Kidney epithelial cell (primary cell): ENCODE data around the gene SPEF1. TPM values are rescaled to one million over a fixed set of nuclear protein-coding genes. Genes with fewer than 3 reads are reported as not detected.
A peak's percentile ranks its signal among the peaks of the same experiment; 100 is the strongest.
"Not testable (repeated sequence)": the region's sequence is repeated elsewhere in the genome, so short reads cannot be mapped to it uniquely, and the experiment has no call there.

ENCODE experiments used
- DNase-seq: peaks from one replicate; pipeline ENCODE4 v3.0.0-alpha.2; 2010; ENCODE audit warnings: low read depth
- H3K27me3 ChIP-seq: 2 replicates; pipeline ENCODE4 v1.6.0; 2011; ENCODE audit warnings: low read length; ENCODE audit not compliant: control insufficient read depth, insufficient read depth
- H3K36me3 ChIP-seq: 2 replicates; pipeline ENCODE4 v1.5.1; 2011; ENCODE audit warnings: low read length; ENCODE audit not compliant: control insufficient read depth, insufficient read depth
- H3K4me3 ChIP-seq: 2 replicates; pipeline ENCODE4 v1.5.1; 2011; ENCODE audit warnings: low read depth, mild to moderate bottlenecking, control low read depth, low read length
- total RNA-seq: library from RNA; depleted of rRNA; stranded (reverse); fragments of >200 nt; gene quantifications from 2 replicates; pipeline ENCODE4 v1.2.3, GENCODE V29; 2015
- TF ChIP-seq, protein P1 (sequence below): IDR thresholded peaks from 2 replicates; pipeline ENCODE4 v1.5.1; 2011; ENCODE audit warnings: mild to moderate bottlenecking, moderate library complexity, low read length, control low read depth, inconsistent platforms; ENCODE audit not compliant: insufficient read depth, poor library complexity, severe bottlenecking

The SPEF1 gene, protein sequence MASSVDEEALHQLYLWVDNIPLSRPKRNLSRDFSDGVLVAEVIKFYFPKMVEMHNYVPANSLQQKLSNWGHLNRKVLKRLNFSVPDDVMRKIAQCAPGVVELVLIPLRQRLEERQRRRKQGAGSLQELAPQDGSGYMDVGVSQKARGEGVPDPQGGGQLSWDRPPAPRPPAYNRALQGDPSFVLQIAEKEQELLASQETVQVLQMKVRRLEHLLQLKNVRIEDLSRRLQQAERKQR
- total RNA-seq = 0.07 TPM in 1 of 2 replicates, not detected in the other

DNA sequence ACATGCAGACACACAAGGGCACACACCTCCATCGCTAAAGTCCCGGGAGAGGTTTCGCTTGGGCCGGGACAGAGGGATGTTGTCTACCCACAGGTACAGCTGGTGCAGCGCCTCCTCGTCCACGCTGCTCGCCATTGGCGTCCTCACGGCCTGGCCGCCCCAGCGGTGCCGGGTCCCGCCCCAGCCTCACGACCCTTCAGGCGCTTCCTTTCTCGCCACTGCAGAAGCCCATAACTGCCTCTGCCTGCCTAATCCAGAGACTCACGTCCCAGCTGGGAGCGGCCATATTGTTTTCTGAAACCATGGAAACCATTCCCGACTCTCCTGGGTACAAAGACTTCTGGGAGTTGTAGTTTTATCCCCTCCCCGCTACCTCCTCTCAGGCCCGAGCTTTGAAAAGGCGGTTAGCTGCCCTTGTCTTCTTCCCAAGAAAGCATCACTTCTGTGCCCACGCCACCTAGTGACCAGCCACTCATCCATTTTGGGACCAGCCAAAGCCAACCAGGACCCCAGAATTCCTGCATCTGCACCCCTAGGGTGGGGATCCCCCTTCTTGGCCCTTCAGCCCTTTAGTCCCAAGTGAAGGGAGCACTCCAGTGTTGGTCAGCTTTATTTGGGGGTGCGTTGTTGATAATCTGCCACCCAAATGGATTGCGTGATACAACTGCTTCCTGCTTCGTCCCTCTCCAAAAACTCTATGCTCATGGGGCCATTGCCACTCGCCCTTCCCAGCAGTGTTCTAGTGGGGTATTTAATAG, at the start of gene SPEF1:
Gene SPEF1 (minus strand): TSS at position 296 of the 758 bp plus-strand sequence. CDS start 161 bp downstream, at position 135.
- TF ChIP-seq, protein P1, sequence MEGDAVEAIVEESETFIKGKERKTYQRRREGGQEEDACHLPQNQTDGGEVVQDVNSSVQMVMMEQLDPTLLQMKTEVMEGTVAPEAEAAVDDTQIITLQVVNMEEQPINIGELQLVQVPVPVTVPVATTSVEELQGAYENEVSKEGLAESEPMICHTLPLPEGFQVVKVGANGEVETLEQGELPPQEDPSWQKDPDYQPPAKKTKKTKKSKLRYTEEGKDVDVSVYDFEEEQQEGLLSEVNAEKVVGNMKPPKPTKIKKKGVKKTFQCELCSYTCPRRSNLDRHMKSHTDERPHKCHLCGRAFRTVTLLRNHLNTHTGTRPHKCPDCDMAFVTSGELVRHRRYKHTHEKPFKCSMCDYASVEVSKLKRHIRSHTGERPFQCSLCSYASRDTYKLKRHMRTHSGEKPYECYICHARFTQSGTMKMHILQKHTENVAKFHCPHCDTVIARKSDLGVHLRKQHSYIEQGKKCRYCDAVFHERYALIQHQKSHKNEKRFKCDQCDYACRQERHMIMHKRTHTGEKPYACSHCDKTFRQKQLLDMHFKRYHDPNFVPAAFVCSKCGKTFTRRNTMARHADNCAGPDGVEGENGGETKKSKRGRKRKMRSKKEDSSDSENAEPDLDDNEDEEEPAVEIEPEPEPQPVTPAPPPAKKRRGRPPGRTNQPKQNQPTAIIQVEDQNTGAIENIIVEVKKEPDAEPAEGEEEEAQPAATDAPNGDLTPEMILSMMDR = peak; percentile 51
- Histone ChIP-seq H3K4me3 (peak within 1 kb of the TSS; percentile 48), H3K27me3 (peaks cover 20% of the 10 kb centered on the region), H3K36me3 (no peaks in the 10 kb centered on the region)
- peak; percentile 84 for DNase-seq

DNA sequence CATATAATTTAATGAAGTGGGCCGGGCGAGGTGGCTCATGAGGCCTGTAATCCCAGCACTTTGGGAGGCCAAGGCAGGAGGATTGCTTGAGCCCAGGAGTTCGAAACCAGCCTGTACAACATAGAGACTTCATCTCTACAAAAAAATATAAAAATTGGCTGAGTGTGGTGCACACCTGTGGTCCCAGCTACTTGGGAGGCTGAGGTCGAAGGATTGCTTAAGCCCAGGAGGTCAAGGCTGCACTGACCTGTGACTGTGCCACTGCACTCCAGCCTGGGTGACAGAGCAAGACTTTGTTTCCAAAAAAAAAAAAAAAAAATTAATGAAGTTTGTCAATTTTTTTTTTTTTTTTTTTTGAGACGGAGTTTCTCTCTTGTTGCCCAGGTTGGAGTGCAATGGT, 48.6 kb upstream of the SPEF1 start:
- H3K4me3 ChIP-seq, H3K36me3 ChIP-seq, DNase-seq, H3K27me3 ChIP-seq: not testable (repeated sequence)

DNA sequence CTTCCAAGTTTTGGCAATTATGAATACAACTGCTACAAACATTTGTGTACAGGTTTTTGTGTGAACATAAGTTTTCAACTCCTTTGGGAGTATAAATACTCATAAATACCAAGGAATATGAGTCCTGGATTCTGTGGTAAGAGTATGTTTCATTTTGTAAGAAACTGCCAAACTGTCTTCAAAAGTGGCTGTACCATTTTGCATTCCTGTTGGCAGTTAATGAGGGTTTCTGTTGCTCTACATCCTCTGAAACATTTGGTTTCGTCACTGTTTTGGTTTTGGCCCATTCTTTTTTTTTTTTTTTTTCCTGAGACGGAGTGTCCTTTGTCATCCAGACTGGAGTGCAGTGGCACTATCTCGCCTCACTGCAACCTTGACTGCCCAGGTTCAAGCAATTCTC, 47.5 kb upstream of the SPEF1 start:
- TF ChIP-seq, protein P1 = no peak

DNA sequence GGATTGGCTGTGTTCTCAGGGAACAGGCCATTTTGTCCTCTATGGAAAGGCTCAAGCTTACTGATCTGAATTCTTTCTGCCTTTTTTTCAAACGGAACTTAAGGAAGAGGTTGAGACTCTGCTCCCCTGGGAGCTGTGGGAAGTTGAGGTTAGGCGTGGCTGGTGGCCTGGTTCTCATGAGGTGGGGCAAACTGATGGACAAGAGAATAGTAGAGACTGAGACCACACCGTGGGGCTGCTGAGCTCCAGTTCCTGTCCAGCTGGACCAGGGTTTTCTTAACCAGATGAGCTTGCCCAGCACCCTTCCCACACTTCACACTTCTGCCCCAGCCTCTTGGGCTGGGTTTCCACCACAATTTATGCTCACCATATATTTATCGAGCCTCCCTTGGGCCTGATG, 45.2 kb upstream of the SPEF1 start:
- DNase-seq = no peak
- Histone ChIP-seq H3K36me3 (peaks cover 1% of the 10 kb centered on the region), H3K27me3 (no peaks in the 10 kb centered on the region), H3K4me3 (no peak overlapping the region)
- TF ChIP-seq, protein P1 = no peak

More for the DNA sequence above, 47.5 kb upstream of the SPEF1 start:
- no peak for DNase-seq
- peaks cover 1% of the 10 kb centered on the region for H3K36me3 ChIP-seq
- H3K27me3 ChIP-seq = no peaks in the 10 kb centered on the region
- no peak overlapping the region for H3K4me3 ChIP-seq

DNA sequence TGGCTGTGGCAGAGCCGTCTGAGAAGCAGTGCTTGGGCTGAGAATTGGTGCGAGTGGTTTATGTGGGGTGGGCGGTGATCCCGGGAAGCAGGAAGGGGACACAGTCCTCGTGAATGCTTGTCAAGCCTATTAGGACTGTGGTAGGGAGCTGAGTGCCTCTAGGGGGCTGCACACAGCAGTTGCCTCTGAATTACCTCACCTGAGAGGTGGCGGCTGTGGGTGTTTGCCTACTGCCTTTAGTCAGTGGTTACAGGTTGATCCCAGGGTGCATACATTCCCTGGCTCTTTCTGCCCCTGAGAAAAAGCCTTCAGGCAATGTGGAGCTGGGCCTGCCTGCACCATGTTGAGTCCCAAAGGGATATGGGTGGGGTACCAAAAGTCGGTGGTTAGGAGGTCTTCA, 44.3 kb upstream of the SPEF1 start:
- no peak for DNase-seq
- Histone ChIP-seq H3K27me3 (no peaks in the 10 kb centered on the region), H3K36me3 (peaks cover 1% of the 10 kb centered on the region), H3K4me3 (no peak overlapping the region)
- TF ChIP-seq, protein P1 = no peak

DNA sequence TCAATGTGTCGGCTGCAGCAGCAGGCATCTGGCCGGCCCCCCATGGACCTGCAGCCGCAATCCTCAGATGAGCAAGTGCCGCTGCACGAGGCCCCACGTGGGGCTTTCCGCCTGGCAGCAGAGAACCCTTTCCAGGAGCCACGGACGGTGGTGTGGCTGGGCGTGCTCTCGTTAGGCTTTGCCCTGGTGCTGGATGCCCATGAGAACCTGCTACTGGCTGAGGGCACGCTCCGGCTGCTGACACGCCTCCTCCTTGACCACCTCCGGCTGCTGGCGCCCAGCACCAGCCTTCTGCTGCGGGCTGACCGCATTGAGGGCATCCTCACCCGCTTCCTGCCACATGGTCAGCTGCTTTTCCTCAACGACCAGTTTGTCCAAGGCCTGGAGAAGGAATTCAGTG, 42.6 kb upstream of the SPEF1 start:
- Histone ChIP-seq H3K27me3 (no peaks in the 10 kb centered on the region), H3K36me3 (peaks cover 1% of the 10 kb centered on the region), H3K4me3 (no peak overlapping the region)
- TF ChIP-seq, protein P1 = no peak
- DNase-seq = no peak
